GM12878 (cell line): ENCODE measurements around the gene UCN2. TPM values are rescaled to one million over a fixed set of nuclear protein-coding genes. Genes with fewer than 3 reads are reported as not detected.

Experiments used
- ATAC-seq: fragments of 200-7000 bp; cut with Tn5 transposase; 3 replicates; pipeline ENCODE4 v1.9.1; 2020; ENCODE audit warnings: mild to moderate bottlenecking, moderate library complexity
- BruUV-seq: library from RNA; stranded (reverse); fragments of 400-500 nt; replicated peaks from 2 replicates; lab custom pipeline; 2021; lab: Mats Ljungman, UMichigan
- CTCF ChIA-PET: fragments of 300-600 bp; sonication (Branson Sonifier 250); formaldehyde crosslinking; extraction: SDS; loops from one replicate; lab custom pipeline; 2021; ENCODE audit warnings: inconsistent platforms; lab: Yijun Ruan, JAX
- POLR2A ChIA-PET: fragments of 350-600 bp; formaldehyde crosslinking; extraction: SDS; loops from one replicate; lab custom pipeline; 2021; ENCODE audit warnings: inconsistent platforms; lab: Charles Lee
- RAD21 ChIA-PET: fragments of 300-600 bp; sonication (Branson Sonifier 250); formaldehyde crosslinking; loops from one replicate; lab custom pipeline; 2023; ENCODE audit warnings: antibody characterized with exemption; ENCODE audit not compliant: unreplicated experiment; lab: Charles Lee
- SMC1A ChIA-PET: fragments of 300-600 bp; sonication (Branson Sonifier 250); formaldehyde crosslinking; loops from one replicate; lab custom pipeline; 2023; ENCODE audit not compliant: unreplicated experiment, uncharacterized antibody; lab: Charles Lee
- DNase-seq: peaks from one replicate; pipeline ENCODE4 v3.0.0-alpha.2; 2011; ENCODE audit warnings: low read depth, low spot score
- FAIRE-seq: peaks from 3 replicates; lab custom pipeline; 2011; peaks lifted over from hg19 to GRCh38; lab: Jason Lieb, UNC
- H2AFZ ChIP-seq: 2 replicates; pipeline ENCODE4 v1.6.0; 2011; ENCODE audit warnings: low read depth, low read length, control low read depth; ENCODE audit not compliant: control insufficient read depth
- H3K27ac ChIP-seq: 2 replicates; pipeline ENCODE4 v1.5.1; 2011; ENCODE audit warnings: control low read depth; ENCODE audit not compliant: control insufficient read depth, insufficient read depth
- H3K27me3 ChIP-seq, 2 experiments: replicated peaks in 1 of 2; 2 replicates each; pipeline versions ENCODE4 v1.6.0 to v1.6.1; 2011; ENCODE audit warnings: low read length in 1 of 2; ENCODE audit not compliant: control insufficient read depth in 2 of 2, insufficient read depth in 2 of 2
- H3K36me3 ChIP-seq, 2 experiments: 2 replicates each; pipeline ENCODE4 v1.5.1; 2011; ENCODE audit warnings: low read length in 1 of 2; ENCODE audit not compliant: control insufficient read depth in 2 of 2, insufficient read depth in 2 of 2
- H3K4me1 ChIP-seq: 2 replicates; pipeline ENCODE4 v1.6.1; 2011; ENCODE audit warnings: mild to moderate bottlenecking, low read length, moderate library complexity, mixed read lengths; ENCODE audit not compliant: control insufficient read depth, insufficient read depth
- H3K4me2 ChIP-seq: 2 replicates; pipeline ENCODE4 v1.6.0; 2011; ENCODE audit warnings: control low read depth; ENCODE audit not compliant: control insufficient read depth, insufficient read depth
- H3K4me3 ChIP-seq: fragments of 200-600 bp; sonication (generic); 2 replicates; pipeline ENCODE4 v1.5.1; 2016
- H3K79me2 ChIP-seq: 2 replicates; pipeline ENCODE4 v1.6.0; 2011; ENCODE audit warnings: low read length; ENCODE audit not compliant: control insufficient read depth, insufficient read depth
- H3K9ac ChIP-seq: 2 replicates; pipeline ENCODE4 v1.8.0; 2011; ENCODE audit warnings: low read length, control low read depth, mixed read lengths; ENCODE audit not compliant: control insufficient read depth, insufficient read depth
- H3K9me3 ChIP-seq: replicated peaks from 3 replicates; pipeline ENCODE4 v1.5.1; 2011; ENCODE audit warnings: mild to moderate bottlenecking, low read length; ENCODE audit not compliant: control insufficient read depth, insufficient read depth
- H4K20me1 ChIP-seq: 2 replicates; pipeline ENCODE4 v1.6.0; 2011; ENCODE audit not compliant: control insufficient read depth, insufficient read depth
- CBX5 ChIP-seq: sonication (generic); IDR thresholded peaks from 2 replicates; pipeline ENCODE4 v1.6.1; 2016; ENCODE audit warnings: low read depth, moderate library complexity, mild to moderate bottlenecking, inconsistent platforms
- HDAC6 ChIP-seq: fragments of 200-600 bp; sonication (generic); IDR thresholded peaks from one replicate; pipeline ENCODE4 v1.8.0; 2017; ENCODE audit warnings: antibody characterized with exemption; ENCODE audit not compliant: unreplicated experiment
- KAT2A ChIP-seq: conservative IDR thresholded peaks from 2 replicates; pipeline ENCODE4 v1.6.1; 2011; ENCODE audit warnings: low read depth, low read length; ENCODE audit not compliant: control insufficient read depth
- NR2F1 ChIP-seq: fragments of 450-650 bp; conservative IDR thresholded peaks from 2 replicates; pipeline ENCODE4 v1.6.1; 2017; ENCODE audit warnings: mild to moderate bottlenecking
- RB1 ChIP-seq: fragments of 450-650 bp; formaldehyde crosslinking; IDR thresholded peaks from 2 replicates; pipeline ENCODE4 v1.6.1; 2017; ENCODE audit warnings: mild to moderate bottlenecking, borderline replicate concordance
- RBBP5 ChIP-seq: fragments of 200-600 bp; sonication (generic); conservative IDR thresholded peaks from 2 replicates; pipeline ENCODE4 v1.6.1; 2016
- SMAD5 ChIP-seq: IDR thresholded peaks from 2 replicates; pipeline ENCODE4 v1.6.1; 2016; ENCODE audit warnings: antibody characterized with exemption, low read depth
- USF2 ChIP-seq: IDR thresholded peaks from 2 replicates; pipeline ENCODE4 v1.6.1; 2011; ENCODE audit warnings: low read depth, low read length, improper control_type of control experiment, borderline replicate concordance
- WGBS: methylation state at CpG from one replicate; pipeline ENCODE4 v1.1.6; 2016; ENCODE audit warnings: low lambda C conversion rate; ENCODE audit not compliant: insufficient replicate concordance, insufficient coverage; ENCODE audit errors: missing lambda C conversion rate; 5-methylcytosine and 5-hydroxymethylcytosine counted together
- in situ Hi-C: fragments of 300-500 bp; cut with MboI; formaldehyde crosslinking; loops from 9 replicates; pipeline ENCODE4 v1.14.3; 2018; ENCODE audit warnings: mixed read lengths
- intact Hi-C: fragments of 100-400 bp; cut with micrococcal nuclease; formaldehyde crosslinking; loops from one replicate; pipeline ENCODE4 v1.14.2; 2022; ENCODE audit not compliant: unreplicated experiment
- polyA plus RNA-seq, 11 experiments: library from polyadenylated mRNA; depleted of rRNA in 4 of 11; unstranded in 6 of 11; stranded (reverse) in 5 of 11; fragments of >200 nt; fragmentation: Nextera tagmentation in 4 of 11; fragmentation: Illumina TruSeq in 1 of 11; extraction: Ambion mirVana in 4 of 11; extraction: Trizol in 1 of 11; gene quantifications; 1 replicate in 1 of 11; 2 replicates in 10 of 11; pipeline versions ENCODE4 v1.2.1 to v1.2.3, GENCODE V29; 2011 to 2016; ENCODE audit warnings: inconsistent platforms in 2 of 11, missing spikeins in 2 of 11, low read depth in 1 of 11
- total RNA-seq, 4 experiments: library from RNA; depleted of rRNA in 3 of 4; stranded (reverse); fragments of >200 nt in 3 of 4; fragmentation: Illumina TruSeq in 1 of 4; extraction: Trizol in 1 of 4; gene quantifications; 2 replicates each; pipeline versions ENCODE4 v1.2.1 to v1.2.3, GENCODE V29; 2013 to 2021
- TF ChIP-seq, protein P1 (sequence below): fragments of 450-650 bp; IDR thresholded peaks from 2 replicates; pipeline ENCODE4 v1.6.1; 2018; ENCODE audit warnings: mild to moderate bottlenecking, low read depth, moderate library complexity; ENCODE audit not compliant: partially characterized antibody

UCN2 gene
- total and polyA plus RNA-seq, 10 of the 15 experiments (the other 5 are each of a cell fraction or from before 2014, with no cell fraction given): 0.05 TPM; not detected in 9

DNA sequence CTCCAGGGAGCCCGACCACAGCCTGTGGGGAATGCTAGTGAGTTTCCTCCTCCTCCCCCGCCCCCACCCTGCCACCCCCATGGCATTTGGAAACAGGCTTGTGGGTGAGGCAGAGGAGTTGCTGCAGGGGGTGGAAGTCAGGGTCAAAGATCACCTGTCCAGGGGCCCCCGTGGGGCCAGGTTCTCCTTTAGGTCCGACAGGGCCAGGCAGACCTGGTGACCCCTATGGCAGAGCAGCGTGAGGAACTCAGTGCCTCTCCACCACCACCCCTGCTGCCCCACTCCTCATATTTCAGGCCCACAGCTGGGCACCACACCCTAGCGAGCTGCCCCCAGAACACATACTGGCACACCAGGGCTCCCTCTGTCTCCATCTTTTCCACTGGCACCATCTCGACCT lies 8.9 kb upstream of the UCN2 start:
- no peak for ATAC-seq
- intact Hi-C loops (no loop called here), in situ Hi-C loops (no loop called here)
- POLR2A ChIA-PET: no interaction called here
- no TSS peak for BruUV-seq
- CTCF ChIA-PET: interaction anchor here (1.0 kb wide), 1 partner anchor 99 kb away, joined by 3 read pairs; no protein-coding TSS in a partner anchor
- Histone ChIP-seq H3K9ac (no peak overlapping the region), H3K27me3 (no peaks in the 10 kb centered on the region), H3K4me2 (no peak overlapping the region), H3K79me2 (no peaks in the 10 kb centered on the region), H3K27ac (no peak overlapping the region), H4K20me1 (no peaks in the 10 kb centered on the region), H3K4me1 (no peaks in the 10 kb centered on the region), H3K9me3 (no peaks in the 10 kb centered on the region), H2AFZ (no peak overlapping the region), H3K36me3 (no peaks in the 10 kb centered on the region), H3K4me3 (no peak overlapping the region)
- WGBS: 26% methylated on average over 5 of the region's 7 CpGs
- RAD21 ChIA-PET: no interaction called here
- DNase-seq: no peak
- FAIRE-seq: no peak
- SMC1A ChIA-PET: no interaction called here
- no peak for TF ChIP-seq SMAD5
- no peak for TF ChIP-seq RBBP5
- TF ChIP-seq NR2F1: no peak
- no peak for TF ChIP-seq CBX5
- TF ChIP-seq, protein P1, sequence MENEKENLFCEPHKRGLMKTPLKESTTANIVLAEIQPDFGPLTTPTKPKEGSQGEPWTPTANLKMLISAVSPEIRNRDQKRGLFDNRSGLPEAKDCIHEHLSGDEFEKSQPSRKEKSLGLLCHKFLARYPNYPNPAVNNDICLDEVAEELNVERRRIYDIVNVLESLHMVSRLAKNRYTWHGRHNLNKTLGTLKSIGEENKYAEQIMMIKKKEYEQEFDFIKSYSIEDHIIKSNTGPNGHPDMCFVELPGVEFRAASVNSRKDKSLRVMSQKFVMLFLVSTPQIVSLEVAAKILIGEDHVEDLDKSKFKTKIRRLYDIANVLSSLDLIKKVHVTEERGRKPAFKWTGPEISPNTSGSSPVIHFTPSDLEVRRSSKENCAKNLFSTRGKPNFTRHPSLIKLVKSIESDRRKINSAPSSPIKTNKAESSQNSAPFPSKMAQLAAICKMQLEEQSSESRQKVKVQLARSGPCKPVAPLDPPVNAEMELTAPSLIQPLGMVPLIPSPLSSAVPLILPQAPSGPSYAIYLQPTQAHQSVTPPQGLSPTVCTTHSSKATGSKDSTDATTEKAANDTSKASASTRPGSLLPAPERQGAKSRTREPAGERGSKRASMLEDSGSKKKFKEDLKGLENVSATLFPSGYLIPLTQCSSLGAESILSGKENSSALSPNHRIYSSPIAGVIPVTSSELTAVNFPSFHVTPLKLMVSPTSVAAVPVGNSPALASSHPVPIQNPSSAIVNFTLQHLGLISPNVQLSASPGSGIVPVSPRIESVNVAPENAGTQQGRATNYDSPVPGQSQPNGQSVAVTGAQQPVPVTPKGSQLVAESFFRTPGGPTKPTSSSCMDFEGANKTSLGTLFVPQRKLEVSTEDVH: no peak
- TF ChIP-seq RB1: no peak
- no peak for TF ChIP-seq KAT2A
- TF ChIP-seq USF2: no peak
- no peak for TF ChIP-seq HDAC6
